GM18907 (cell line): ENCODE data around the gene ARMH2.
"Not testable (repeated sequence)": the region's sequence is repeated elsewhere in the genome, so short reads cannot be mapped to it uniquely, and the experiment has no call there.

ENCODE experiments used
- ATAC-seq: cut with Tn5 transposase; IDR thresholded peaks from one replicate; pipeline ENCODE4 v1.9.1; 2021; ENCODE audit warnings: mild to moderate bottlenecking, moderate library complexity; ENCODE audit not compliant: unreplicated experiment

The ARMH2 gene

DNA sequence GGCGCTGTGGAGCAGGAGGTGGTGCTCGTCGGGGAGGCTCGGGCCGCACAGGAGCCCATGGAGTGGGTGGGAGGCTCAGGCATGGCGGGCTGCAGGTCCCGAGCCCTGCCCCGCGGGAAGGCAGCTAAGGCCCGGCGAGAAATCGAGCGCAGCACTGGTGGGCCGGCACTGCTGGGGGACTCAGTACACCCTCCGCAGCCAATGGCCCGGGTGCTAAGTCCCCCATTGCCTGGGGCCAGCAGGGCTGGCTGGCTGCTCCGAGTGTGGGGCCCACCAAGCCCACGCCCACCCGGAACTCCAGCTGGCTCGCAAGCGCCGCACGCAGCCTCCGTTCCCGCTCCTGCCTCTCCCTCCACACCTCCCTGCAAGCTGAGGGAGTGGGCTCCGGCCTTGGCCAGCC lies 32.7 kb downstream of the ARMH2 start:
- not testable (repeated sequence) for ATAC-seq

GRCh38 chr6:24764833-24765828 lies 33.6 kb downstream of the ARMH2 start:
- ATAC-seq: not testable (repeated sequence)

DNA sequence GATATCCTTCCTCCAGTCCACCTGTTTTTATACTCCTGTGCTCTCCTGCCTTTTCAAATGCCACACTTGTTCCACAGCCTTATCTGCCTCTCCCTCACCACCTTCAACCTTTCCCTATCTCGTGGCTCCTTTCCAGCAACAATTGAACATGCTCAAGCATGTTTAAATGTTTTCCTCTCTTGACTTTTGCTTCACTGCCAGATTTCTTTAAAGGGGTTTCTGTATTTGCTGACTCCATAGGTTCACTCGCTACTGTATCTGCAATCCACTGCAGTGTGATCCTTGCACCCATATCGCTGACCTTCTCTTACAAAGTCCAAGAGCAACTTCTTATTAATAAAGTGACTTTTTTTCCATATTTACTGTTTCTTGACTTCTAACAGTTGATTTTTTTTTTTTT lies 35.1 kb downstream of the ARMH2 start:
- no peak for ATAC-seq

DNA sequence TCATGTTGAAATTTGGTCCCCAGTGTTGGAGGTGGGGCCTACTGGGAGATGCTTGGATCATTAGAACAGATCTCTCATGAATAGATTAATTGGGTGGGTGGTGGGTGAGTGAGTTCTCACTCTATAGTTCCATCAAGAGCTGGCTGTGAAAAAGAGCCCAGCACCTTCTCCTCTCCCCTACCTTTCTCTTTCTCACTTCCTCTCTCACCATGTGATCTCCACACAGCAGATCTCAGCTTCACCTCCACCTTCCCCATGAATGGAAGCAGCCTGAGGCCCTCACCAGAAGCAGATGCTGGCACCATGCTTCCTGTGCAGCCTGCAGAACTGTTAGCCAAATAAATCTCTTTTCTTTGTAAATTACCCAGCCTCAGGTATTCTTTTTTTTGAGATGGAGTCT lies 36.9 kb downstream of the ARMH2 start:
- ATAC-seq: no peak

GRCh38 chr6:24761193-24761835 lies 37.4 kb downstream of the ARMH2 start:
- ATAC-seq: no peak

DNA sequence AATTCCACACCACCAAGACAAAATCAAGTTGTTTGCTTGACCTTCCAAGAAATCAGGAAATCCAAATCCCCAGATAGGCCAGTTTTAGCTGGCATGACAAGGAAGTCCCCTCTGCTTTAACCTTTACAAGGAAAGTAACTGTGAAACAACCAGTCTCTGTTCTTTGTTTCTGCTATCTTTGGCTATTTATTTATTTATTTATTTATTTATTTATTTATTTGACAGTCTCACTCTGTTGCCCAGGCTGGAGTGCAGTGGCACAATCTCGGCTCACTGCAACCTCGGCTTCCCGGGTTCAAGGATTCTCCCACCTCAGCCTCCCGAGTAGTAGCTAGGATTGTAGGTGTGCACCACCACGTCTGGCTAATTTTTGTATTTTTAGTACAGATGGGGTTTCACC lies 38.5 kb downstream of the ARMH2 start:
- no peak for ATAC-seq

DNA sequence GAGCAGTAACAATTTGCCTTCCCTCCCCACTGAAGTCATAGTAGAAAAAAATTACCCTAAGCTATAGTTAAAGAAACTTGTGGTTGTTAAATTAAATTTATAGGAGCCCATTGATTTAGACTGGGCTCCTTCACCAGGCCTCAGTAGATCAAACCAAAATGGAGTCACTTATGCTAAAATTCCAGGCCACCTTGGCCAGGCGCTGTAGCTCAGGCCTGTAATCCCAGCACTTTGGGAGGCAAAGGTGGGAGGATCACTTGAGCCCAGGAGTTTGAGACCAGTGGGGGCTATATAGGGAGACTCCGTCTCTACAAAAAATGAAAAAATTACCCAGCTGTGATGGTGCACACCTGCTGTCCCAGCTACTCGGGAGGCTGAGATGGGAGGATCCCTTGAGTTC lies 39.0 kb downstream of the ARMH2 start:
- no peak for ATAC-seq

DNA sequence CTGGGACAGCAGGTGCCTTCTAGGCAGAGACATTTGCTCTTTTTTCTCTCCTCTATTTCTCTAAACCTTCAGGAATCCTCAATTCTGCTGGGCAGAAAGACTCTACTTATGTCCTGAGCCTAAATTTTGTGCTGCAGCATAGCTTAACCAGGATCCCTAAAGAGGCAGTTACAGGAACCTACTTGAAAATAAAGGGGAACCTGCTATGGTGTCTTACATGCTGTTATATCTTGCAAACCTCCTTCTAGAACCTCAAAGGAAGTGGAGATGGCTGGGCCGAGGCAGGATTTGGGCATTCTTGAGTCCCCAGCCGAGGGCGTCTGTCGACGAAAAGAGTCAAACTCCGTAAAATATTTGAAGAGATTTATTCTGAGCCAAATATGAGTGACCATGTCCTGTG lies 41.1 kb downstream of the ARMH2 start:
- ATAC-seq: no peak

DNA sequence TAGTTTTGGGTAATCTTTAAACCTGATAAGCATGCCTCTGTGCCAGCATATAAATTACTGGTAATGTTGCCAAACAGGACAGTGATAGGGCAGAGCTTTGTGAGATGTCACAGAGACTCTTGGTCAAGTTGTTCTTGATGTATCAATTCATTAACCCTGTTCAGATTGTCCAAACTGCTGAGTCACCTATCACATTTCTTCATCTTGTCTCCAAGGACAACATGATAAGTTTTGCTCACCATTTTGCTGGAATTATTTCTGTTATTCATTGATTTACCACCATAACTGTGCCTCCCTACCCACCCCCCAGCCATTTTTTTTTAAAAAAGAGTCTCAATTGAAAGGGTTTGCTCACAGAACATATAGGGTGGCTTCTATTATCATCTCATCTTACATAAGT lies 43.4 kb downstream of the ARMH2 start:
- no peak for ATAC-seq

- ATAC-seq: not testable (repeated sequence)
Measured at GRCh38 chr6:24754378-24754777, 44.3 kb downstream of the ARMH2 start.

DNA sequence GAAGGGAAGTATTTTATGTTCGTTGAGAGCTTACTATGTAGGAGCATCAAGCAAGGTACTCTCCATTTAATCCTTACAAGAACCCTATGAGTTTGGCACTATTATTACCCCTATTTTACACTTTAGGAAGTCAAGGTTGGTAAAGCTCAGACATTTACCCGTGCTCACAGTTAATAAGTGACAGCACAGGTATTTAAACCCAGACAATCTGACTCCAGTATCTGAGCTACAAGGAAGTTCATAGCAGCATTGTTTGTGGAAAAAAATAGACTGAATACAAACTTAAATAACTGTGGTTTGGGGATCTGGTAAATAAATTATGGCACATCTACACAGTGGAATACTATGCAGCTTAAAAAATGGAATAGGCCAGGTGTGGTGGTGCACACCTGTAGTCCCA lies 45.2 kb downstream of the ARMH2 start:
- no peak for ATAC-seq

GRCh38 chr6:24752917-24753492 lies 45.7 kb downstream of the ARMH2 start:
- ATAC-seq: no peak

- no peak for ATAC-seq
Measured at GRCh38 chr6:24752503-24752902, 46.2 kb downstream of the ARMH2 start.

DNA sequence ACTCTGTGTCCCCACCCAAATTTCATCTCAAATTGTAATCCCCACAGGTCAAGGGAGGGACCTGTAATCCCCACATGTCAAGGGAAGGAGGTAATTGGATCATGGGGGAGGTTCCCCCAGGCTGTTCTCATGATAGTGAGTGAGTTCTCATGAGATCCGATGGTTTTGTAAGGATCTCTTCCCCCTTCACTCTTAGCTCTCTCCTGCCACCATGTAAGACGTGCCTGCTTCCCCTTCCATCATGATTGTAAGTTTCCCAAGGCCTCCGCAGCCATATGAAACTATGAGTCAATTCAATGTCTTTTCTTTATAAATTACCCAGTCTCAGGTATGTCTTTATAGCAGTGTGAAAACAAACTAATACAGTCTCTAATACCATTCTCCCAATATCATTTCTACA lies 47.8 kb downstream of the ARMH2 start:
- ATAC-seq: not testable (repeated sequence)

DNA sequence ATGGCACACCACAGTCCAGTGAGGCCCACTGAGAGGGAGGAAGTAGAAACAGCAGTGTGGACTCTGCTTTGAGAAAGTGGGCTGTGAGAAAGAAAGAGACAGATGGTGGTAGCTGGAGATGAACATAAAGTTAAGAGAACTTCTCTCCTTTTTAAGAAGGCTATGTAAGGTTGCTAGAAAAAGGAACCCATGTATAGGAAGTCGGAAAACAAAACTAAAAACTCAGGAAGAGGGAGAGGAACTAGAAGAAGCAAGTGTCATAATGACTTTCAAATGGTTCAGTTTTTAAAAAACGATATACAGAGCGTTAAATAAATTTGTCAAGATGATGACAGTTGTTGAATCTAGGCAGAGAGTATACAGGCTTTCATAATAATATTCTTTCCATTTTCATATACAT lies 49.4 kb downstream of the ARMH2 start:
- no peak for ATAC-seq
